ENCODE measurements around the gene FOXI1.

GRCh38 chr5:170139786-170140335 is 34.2 kb downstream of the FOXI1 start:
- TF ChIP-seq POLR2AphosphoS5 (IDR thresholded peaks at IDR 0.05; ENCODE audit: borderline replicate concordance, low read depth, low read length) (no peak), EZH2 (IDR thresholded peaks at IDR 0.05) (no peak)

All from SK-N-MC (cell line).